Uterus (tissue), 4 donors: ENCODE measurements around the gene KIRREL3. TPM values are rescaled to one million over a fixed set of nuclear protein-coding genes. Genes with fewer than 3 reads are reported as not detected.

ENCODE experiments used
- DNase-seq, 2 donors: peaks; one replicate each; pipeline ENCODE4 v3.0.0-alpha.2; 2019 to 2020
- H3K27ac ChIP-seq, 2 donors: fragments of 200-600 bp; sonication (generic); 1 replicate in 1 of 2; 2 replicates in 1 of 2; pipeline ENCODE4 v1.5.1; 2016 to 2018
- H3K27me3 ChIP-seq, 2 donors: fragments of 200-600 bp; sonication (generic); one replicate each; pipeline ENCODE4 v1.5.1; 2018 to 2019; ENCODE audit warnings: control low read depth in 1 of 2
- H3K36me3 ChIP-seq, 2 donors: fragments of 200-600 bp; sonication (generic); one replicate each; pipeline ENCODE4 v1.5.1; 2019; ENCODE audit warnings: control low read depth in 1 of 2
- H3K4me1 ChIP-seq, 2 donors: fragments of 200-600 bp; sonication (generic); one replicate each; pipeline ENCODE4 v1.5.1; 2018 to 2019; ENCODE audit warnings: control low read depth in 1 of 2
- H3K4me3 ChIP-seq, 2 donors: fragments of 200-600 bp; sonication (generic); 1 replicate in 1 of 2; 2 replicates in 1 of 2; pipeline ENCODE4 v1.5.1; 2018 to 2019; ENCODE audit warnings: mild to moderate bottlenecking in 1 of 2
- H3K9me3 ChIP-seq, 2 donors: fragments of 200-600 bp; sonication (generic); one replicate each; pipeline ENCODE4 v1.5.1; 2019; ENCODE audit warnings: control low read depth in 1 of 2
- POLR2A ChIP-seq, 2 donors: fragments of 450-650 bp; IDR thresholded peaks; one replicate each; pipeline ENCODE4 v1.6.1; 2016; ENCODE audit warnings: antibody characterized with exemption in 2 of 2, mild to moderate bottlenecking in 1 of 2, moderate library complexity in 1 of 2
- intact Hi-C: fragments of 100-400 bp; cut with DNase I; formaldehyde crosslinking; loops from one replicate; pipeline ENCODE4 v1.15.1; 2023; ENCODE audit warnings: low total_unique reads
- total RNA-seq, 4 donors: library from RNA; depleted of rRNA in 3 of 4; stranded (reverse); fragments of >200 nt in 3 of 4; gene quantifications; one replicate each; pipeline versions ENCODE4 v1.1.0 to v1.2.4, GENCODE V29; 2014 to 2023
- TF ChIP-seq, protein P1 (sequence below), 4 experiments: fragments of 200-600 bp in 2 of 4; fragments of 450-650 bp in 2 of 4; sonication (generic) in 2 of 4; IDR thresholded peaks; one replicate each; pipeline ENCODE4 v1.5.1; 2016 to 2019; ENCODE audit warnings: antibody characterized with exemption in 4 of 4, mild to moderate bottlenecking in 2 of 4, moderate library complexity in 1 of 4
- donor health status: DM: yes; HTN: yes; CAD: no.

KIRREL3 gene
- total RNA-seq, 4 donors from 2014 or later: 10.0 TPM; not detected in 3

DNA sequence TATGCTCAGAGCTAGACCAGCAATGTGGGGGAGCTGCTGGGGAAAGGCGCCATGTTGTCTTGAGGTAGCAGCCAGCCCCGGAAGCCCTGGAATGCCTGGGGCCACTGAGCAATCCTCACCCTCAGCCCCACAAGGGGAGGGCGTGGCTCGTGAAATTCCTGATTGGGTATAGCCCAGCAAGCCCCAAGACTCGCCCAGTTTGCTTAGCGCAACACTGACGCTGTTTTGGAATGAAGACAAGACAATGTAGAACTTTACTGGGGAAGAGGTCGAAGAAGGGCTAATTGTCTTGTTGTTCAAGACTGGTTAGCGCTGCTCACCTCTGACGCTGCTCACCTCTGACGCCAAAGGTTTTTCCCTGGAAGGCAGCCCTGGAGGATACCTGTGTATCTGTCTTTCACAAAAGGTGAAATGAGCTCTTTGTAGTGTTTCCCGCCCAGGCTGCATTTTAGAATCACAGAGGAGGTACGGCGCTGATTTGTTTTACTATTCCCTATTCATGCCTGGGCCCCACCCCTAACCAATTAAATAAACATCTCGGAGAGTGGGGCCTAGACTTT lies 597.5 kb downstream of the KIRREL3 start:
- intact Hi-C loops: no loop called here
- Histone ChIP-seq H3K27me3 (no peaks in the 10 kb centered on the region), H3K9me3 (no peaks in the 10 kb centered on the region), H3K36me3 (no peaks in the 10 kb centered on the region), H3K27ac (no peak overlapping the region), H3K4me3 (no peak overlapping the region), H3K4me1 (no peaks in the 10 kb centered on the region)
- TF ChIP-seq, protein P1, sequence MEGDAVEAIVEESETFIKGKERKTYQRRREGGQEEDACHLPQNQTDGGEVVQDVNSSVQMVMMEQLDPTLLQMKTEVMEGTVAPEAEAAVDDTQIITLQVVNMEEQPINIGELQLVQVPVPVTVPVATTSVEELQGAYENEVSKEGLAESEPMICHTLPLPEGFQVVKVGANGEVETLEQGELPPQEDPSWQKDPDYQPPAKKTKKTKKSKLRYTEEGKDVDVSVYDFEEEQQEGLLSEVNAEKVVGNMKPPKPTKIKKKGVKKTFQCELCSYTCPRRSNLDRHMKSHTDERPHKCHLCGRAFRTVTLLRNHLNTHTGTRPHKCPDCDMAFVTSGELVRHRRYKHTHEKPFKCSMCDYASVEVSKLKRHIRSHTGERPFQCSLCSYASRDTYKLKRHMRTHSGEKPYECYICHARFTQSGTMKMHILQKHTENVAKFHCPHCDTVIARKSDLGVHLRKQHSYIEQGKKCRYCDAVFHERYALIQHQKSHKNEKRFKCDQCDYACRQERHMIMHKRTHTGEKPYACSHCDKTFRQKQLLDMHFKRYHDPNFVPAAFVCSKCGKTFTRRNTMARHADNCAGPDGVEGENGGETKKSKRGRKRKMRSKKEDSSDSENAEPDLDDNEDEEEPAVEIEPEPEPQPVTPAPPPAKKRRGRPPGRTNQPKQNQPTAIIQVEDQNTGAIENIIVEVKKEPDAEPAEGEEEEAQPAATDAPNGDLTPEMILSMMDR (IDR thresholded peaks at IDR 0.05): no peak
- no peak for TF ChIP-seq POLR2A (IDR thresholded peaks at IDR 0.05)
- DNase-seq: no peak

DNA sequence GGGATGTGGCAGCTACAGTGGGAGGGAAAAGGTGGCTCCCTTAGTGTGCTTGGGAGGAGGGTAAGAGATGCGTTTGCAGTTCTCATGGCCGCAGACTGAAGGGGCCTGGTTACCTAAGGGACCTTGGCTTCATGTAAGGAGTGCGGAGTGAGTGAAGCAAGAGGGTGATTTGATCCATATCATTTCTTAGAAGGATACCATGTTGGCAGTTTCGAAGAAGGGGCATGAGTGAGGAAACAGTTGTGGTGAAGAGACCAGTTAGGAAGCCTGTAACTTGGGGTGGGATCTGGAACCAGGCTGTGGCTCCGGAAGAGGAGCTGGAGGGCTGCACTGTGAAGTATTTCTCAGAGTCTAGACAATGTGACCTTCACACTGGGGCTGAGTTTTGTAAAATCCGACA lies 600.1 kb downstream of the KIRREL3 start:
- no peak for DNase-seq
- Histone ChIP-seq H3K27ac (no peak overlapping the region), H3K36me3 (no peaks in the 10 kb centered on the region), H3K4me3 (no peak overlapping the region), H3K27me3 (no peaks in the 10 kb centered on the region), H3K4me1 (no peaks in the 10 kb centered on the region), H3K9me3 (no peaks in the 10 kb centered on the region)
- intact Hi-C loops: no loop called here
- TF ChIP-seq, protein P1 (IDR thresholded peaks at IDR 0.05): no peak
- no peak for TF ChIP-seq POLR2A (IDR thresholded peaks at IDR 0.05)

DNA sequence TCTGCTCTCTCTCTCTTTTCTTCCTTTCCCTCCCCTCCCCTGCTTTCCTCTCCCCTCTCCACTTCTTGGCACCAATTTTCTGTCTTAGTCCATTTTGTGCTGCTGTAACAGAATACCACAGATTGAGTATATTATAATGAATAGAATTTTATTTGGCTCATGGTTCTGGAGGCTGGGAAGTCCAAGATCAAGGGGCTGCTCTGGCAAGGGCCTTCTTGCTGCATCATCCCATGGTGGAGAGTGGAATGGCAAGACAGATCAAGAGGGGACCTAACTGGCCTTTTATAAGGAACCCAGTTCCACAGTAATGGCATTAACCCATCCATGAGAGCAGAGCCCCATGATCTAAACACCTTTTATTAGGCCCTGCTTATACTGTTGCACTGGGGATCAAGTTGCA lies 600.6 kb downstream of the KIRREL3 start:
- no peaks in the 10 kb centered on the region for H3K36me3 ChIP-seq
- H3K27ac ChIP-seq: no peak overlapping the region
- H3K4me1 ChIP-seq: no peaks in the 10 kb centered on the region
- intact Hi-C loops: no loop called here
- DNase-seq: no peak
- H3K4me3 ChIP-seq: no peak overlapping the region
- TF ChIP-seq, protein P1 (IDR thresholded peaks at IDR 0.05): no peak
- TF ChIP-seq POLR2A (IDR thresholded peaks at IDR 0.05): no peak
- H3K27me3 ChIP-seq: no peaks in the 10 kb centered on the region
- H3K9me3 ChIP-seq: no peaks in the 10 kb centered on the region

DNA sequence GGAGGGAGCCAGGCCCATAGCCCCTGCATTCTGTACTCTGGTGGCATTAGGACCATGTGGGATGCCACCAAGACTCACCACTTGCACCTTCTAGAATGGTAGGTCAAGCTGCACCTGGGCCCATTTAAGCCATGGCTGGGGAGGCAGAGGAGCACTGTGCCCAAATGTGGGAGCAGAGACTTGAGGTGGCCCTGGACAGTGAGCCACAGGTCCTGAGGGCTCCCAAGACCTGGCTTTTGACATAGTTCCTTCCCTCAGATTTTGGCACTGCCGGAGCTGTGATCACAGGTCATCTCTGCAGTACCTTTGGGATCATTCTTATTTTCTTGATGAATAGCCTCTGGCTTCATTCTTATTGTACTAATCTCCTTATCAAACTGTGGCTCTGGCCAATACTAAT lies 601.8 kb downstream of the KIRREL3 start:
- Histone ChIP-seq H3K27ac (no peak overlapping the region), H3K27me3 (no peaks in the 10 kb centered on the region), H3K4me1 (peaks cover 0 to 10% of the 10 kb centered on the region in 2 donors), H3K36me3 (no peaks in the 10 kb centered on the region), H3K9me3 (no peaks in the 10 kb centered on the region), H3K4me3 (no peak overlapping the region)
- TF ChIP-seq, protein P1 (IDR thresholded peaks at IDR 0.05): no peak
- no peak for TF ChIP-seq POLR2A (IDR thresholded peaks at IDR 0.05)
- DNase-seq: no peak
- intact Hi-C loops: no loop called here

DNA sequence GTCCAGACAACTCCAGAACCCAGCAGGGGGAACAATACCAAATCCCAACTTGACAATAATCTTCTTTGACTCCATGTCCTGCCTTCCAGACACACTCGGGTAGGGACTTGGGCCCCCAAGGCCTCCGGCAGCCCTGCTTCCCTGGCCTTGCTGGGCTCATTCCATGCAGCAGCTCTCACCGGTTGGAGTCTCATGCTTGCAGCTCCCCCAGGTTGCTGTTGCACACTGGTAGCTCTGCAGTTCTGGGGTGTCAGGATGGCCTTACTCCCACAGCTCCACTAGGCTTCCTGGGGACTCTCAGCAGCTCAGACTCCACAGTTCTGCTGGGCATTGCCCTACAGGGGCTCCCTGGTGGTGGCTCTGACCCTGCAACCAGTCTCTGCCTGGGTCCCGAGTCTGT lies 602.3 kb downstream of the KIRREL3 start:
- Histone ChIP-seq H3K4me3 (no peak overlapping the region), H3K4me1 (peaks cover 0 to 13% of the 10 kb centered on the region in 2 donors), H3K36me3 (no peaks in the 10 kb centered on the region), H3K27ac (no peak overlapping the region), H3K9me3 (no peaks in the 10 kb centered on the region), H3K27me3 (no peaks in the 10 kb centered on the region)
- DNase-seq: no peak
- intact Hi-C loops: no loop called here
- no peak for TF ChIP-seq POLR2A (IDR thresholded peaks at IDR 0.05)
- TF ChIP-seq, protein P1 (IDR thresholded peaks at IDR 0.05): no peak
